Naive thymus-derived CD4-positive, alpha-beta T cell (primary cell): ENCODE results near the gene ACTMAP. TPM values are rescaled to one million over a fixed set of nuclear protein-coding genes. Genes with fewer than 3 reads are reported as not detected.

Experiments used
- ATAC-seq: fragments of 150-1000 bp; cut with Tn5 transposase; 2 replicates; pipeline ENCODE4 v1.10.0; 2021; ENCODE audit warnings: mild to moderate bottlenecking, moderate library complexity
- CTCF ChIA-PET: fragments of 350-600 bp; sonication (Branson Sonifier 250); formaldehyde crosslinking; loops from one replicate; lab custom pipeline; 2021; ENCODE audit warnings: antibody characterized with exemption; lab: Charles Lee
- POLR2A ChIA-PET: fragments of 350-600 bp; sonication (Branson Sonifier 250); formaldehyde crosslinking; loops from one replicate; lab custom pipeline; 2021; ENCODE audit warnings: antibody characterized with exemption, inconsistent platforms; lab: Charles Lee
- DNase-seq, 9 donors: peaks; one replicate each; pipeline versions ENCODE4 v3.0.0 to v3.0.0-alpha.2; 2020 to 2022; ENCODE audit warnings: mixed read lengths in 1 of 9
- H3K27ac ChIP-seq: one replicate; pipeline ENCODE4 v1.7.0; 2013; ENCODE audit warnings: mild to moderate bottlenecking, low read depth, low read length, moderate library complexity
- H3K27me3 ChIP-seq, 2 donors: one replicate each; pipeline ENCODE4 v1.7.0; 2013; ENCODE audit warnings: low read length in 2 of 2, mild to moderate bottlenecking in 2 of 2, moderate library complexity in 2 of 2; ENCODE audit not compliant: control insufficient read depth in 2 of 2, insufficient read depth in 2 of 2
- H3K36me3 ChIP-seq, 3 experiments: 1 replicate in 2 of 3; 2 replicates in 1 of 3; pipeline ENCODE4 v1.7.0; 2013; ENCODE audit warnings: low read length in 3 of 3, mild to moderate bottlenecking in 3 of 3, moderate library complexity in 1 of 3; ENCODE audit not compliant: insufficient read depth in 3 of 3, control insufficient read depth in 2 of 3
- H3K4me1 ChIP-seq, 2 donors: one replicate each; pipeline ENCODE4 v1.7.0; 2013; ENCODE audit warnings: low read length in 2 of 2, mild to moderate bottlenecking in 2 of 2, moderate library complexity in 1 of 2; ENCODE audit not compliant: control insufficient read depth in 2 of 2, insufficient read depth in 2 of 2
- H3K4me3 ChIP-seq: 2 replicates; pipeline ENCODE4 v1.7.0; 2013; ENCODE audit warnings: mild to moderate bottlenecking, low read length
- H3K9me3 ChIP-seq, 3 experiments: 1 replicate in 2 of 3; 2 replicates in 1 of 3; pipeline ENCODE4 v1.7.0; 2013; ENCODE audit warnings: low read length in 3 of 3; ENCODE audit not compliant: control insufficient read depth in 2 of 3
- H3K27ac Mint-ChIP-seq, 9 donors: one replicate each; pipeline ENCODE4 v1.8.0; 2020 to 2022; ENCODE audit warnings: mixed read lengths in 9 of 9, mild to moderate bottlenecking in 8 of 9, moderate library complexity in 5 of 9, inconsistent platforms in 2 of 9
- H3K27me3 Mint-ChIP-seq, 5 donors: one replicate each; pipeline ENCODE4 v1.8.0; 2021 to 2022; ENCODE audit warnings: mixed read lengths in 5 of 5, mild to moderate bottlenecking in 1 of 5
- H3K36me3 Mint-ChIP-seq, 5 donors: one replicate each; pipeline ENCODE4 v1.8.0; 2020 to 2022; ENCODE audit warnings: mixed read lengths in 5 of 5, mild to moderate bottlenecking in 3 of 5, inconsistent platforms in 1 of 5
- H3K4me1 Mint-ChIP-seq, 7 donors: one replicate each; pipeline ENCODE4 v1.8.0; 2020 to 2022; ENCODE audit warnings: mixed read lengths in 7 of 7, mild to moderate bottlenecking in 3 of 7, inconsistent platforms in 1 of 7
- H3K4me3 Mint-ChIP-seq, 10 donors: one replicate each; pipeline ENCODE4 v1.8.0; 2020 to 2022; ENCODE audit warnings: mild to moderate bottlenecking in 10 of 10, mixed read lengths in 10 of 10, moderate library complexity in 6 of 10, inconsistent platforms in 2 of 10
- H3K9me3 Mint-ChIP-seq, 11 donors: one replicate each; pipeline ENCODE4 v1.8.0; 2020 to 2022; ENCODE audit warnings: mixed read lengths in 11 of 11, mild to moderate bottlenecking in 4 of 11, inconsistent platforms in 1 of 11, moderate library complexity in 1 of 11
- intact Hi-C, 2 donors: fragments of 100-400 bp; cut with micrococcal nuclease; formaldehyde crosslinking; loops; one replicate each; pipeline ENCODE4 v1.15.1; 2023
- polyA plus RNA-seq, 2 donors: library from polyadenylated mRNA; unstranded; fragments of 300-500 nt; fragmentation: Illumina TruSeq; gene quantifications; one replicate each; pipeline ENCODE4 v1.2.3, GENCODE V29; 2021
- total RNA-seq, 6 experiments: library from RNA in 5 of 6; stranded (reverse) in 5 of 6; gene quantifications; 1 replicate in 5 of 6; 2 replicates in 1 of 6; pipeline ENCODE4 v1.2.3 and lab custom pipeline; 2021 to 2026

ACTMAP gene
- total and polyA plus RNA-seq, 7 experiments from 2014 or later, result 3.2 to 13.7 (median 7.3) TPM

DNA sequence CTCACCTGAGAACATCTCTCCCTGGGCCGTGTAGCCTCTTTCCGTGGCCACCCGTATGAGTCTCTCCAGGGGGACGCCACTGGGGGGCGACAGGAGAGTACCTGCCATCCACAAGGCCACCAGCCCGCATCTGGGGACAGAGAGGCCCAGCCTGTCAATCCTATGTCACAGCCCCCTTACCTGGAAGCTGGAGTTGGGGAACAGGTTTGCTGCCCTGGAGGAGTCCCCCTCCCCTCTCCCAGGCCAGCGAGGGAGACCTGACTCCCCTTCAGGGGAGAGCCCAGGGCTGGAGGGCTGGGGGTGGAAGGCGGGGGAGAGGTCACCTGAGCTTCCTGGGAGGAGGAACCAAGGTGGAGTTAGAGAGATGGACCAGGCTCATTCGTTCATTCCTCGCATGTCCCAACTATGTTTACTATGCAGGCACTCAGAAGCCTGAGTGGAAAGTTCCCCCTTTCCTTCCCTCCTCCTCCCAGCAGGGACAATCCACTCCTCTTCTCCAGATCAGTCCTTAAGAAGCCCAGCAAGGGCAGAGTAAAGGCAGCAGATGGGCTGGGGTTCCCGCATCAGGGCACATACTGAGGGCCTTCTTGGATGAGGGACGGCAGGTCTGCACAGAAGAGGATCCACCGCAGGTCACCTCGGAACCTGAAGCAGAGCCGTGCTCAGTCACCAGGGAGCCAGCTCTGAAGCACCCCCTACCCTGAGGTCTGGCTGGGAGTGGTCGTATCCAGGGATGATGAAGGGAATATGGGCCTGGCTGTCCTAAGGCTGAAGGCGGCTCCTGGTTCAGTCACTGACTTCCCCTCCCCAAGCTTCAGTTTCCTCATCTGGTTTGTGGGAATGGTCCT lies 5.5 kb downstream of the ACTMAP start:
- ATAC-seq, result no peak
- Mint-ChIP-seq H3K36me3 (peaks cover 0 to 3% (median 0%) of the 10 kb centered on the region in 5 donors), H3K4me3 (no peak overlapping the region), H3K4me1 (peaks cover 4 to 13% (median 7%) of the 10 kb centered on the region in 7 donors), H3K9me3 (peaks cover 0 to 1% (median 0%) of the 10 kb centered on the region in 11 donors), H3K27me3 (no peaks in the 10 kb centered on the region), H3K27ac (peak overlapping the region in 1 of 9 donors; percentile 78)
- no peaks in the 10 kb centered on the region for H3K9me3 ChIP-seq
- DNase-seq, result peak in 1 of 9 donors; percentile 15
- H3K4me3 ChIP-seq, result no peak overlapping the region
- intact Hi-C loops, result no loop called here
- H3K27ac ChIP-seq, result no peak overlapping the region
- H3K36me3 ChIP-seq, result peaks cover 0 to 8% (median 0%) of the 10 kb centered on the region in 3 experiments
- ChIA-PET CTCF (interaction anchor here (1.1 to 1.6 kb wide), 2 partner anchors 62 to 74 kb away, joined by 3 to 9 read pairs; no protein-coding TSS in a partner anchor), POLR2A (interaction anchor here (1.3 kb wide), 1 partner anchor 34 kb away, joined by 3 read pairs; no protein-coding TSS in a partner anchor)
- H3K4me1 ChIP-seq, result peaks cover 4 to 5% of the 10 kb centered on the region in 2 donors
- no peaks in the 10 kb centered on the region for H3K27me3 ChIP-seq

DNA sequence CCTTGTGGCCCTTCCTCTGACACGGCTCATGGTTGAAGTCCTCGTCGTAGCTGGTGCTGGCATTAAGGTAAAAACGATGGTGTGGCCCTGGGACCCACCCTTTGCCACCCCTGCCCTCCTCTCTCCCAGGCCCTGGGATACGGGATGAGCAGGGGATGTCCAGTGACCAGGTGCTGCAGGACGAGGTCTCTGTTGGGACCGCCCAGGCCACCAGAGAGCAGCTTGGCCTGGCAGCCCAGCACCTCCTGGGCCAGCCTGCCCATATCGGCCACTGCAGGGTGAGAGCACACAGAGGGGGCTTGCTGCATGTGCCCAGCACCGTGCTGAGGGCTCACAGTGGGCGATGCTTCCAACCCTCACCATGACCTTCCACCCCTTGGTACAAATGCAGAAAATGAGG lies 6.4 kb downstream of the ACTMAP start:
- Mint-ChIP-seq H3K4me3 (peak overlapping the region in 1 of 10 donors; percentile 45), H3K27me3 (no peaks in the 10 kb centered on the region), H3K27ac (no peak overlapping the region), H3K9me3 (no peaks in the 10 kb centered on the region), H3K4me1 (peaks cover 0 to 6% (median 3%) of the 10 kb centered on the region in 7 donors), H3K36me3 (peaks cover 0 to 5% (median under 1%) of the 10 kb centered on the region in 5 donors)
- DNase-seq (no peak), ATAC-seq (no peak)
- POLR2A ChIA-PET, result interaction anchor here (0.9 kb wide), 1 partner anchor 16 kb away, joined by 3 read pairs; no protein-coding TSS in a partner anchor
- Histone ChIP-seq H3K27me3 (no peaks in the 10 kb centered on the region), H3K9me3 (no peaks in the 10 kb centered on the region), H3K27ac (no peak overlapping the region), H3K36me3 (peaks cover 0 to 16% (median 0%) of the 10 kb centered on the region in 3 experiments), H3K4me1 (no peaks in the 10 kb centered on the region), H3K4me3 (no peak overlapping the region)
- CTCF ChIA-PET, result interaction anchor here (1.2 kb wide), 1 partner anchor 27 kb away, joined by 3 read pairs; the partner anchor contains the start of gene ITPKC
- intact Hi-C loops, result no loop called here

DNA sequence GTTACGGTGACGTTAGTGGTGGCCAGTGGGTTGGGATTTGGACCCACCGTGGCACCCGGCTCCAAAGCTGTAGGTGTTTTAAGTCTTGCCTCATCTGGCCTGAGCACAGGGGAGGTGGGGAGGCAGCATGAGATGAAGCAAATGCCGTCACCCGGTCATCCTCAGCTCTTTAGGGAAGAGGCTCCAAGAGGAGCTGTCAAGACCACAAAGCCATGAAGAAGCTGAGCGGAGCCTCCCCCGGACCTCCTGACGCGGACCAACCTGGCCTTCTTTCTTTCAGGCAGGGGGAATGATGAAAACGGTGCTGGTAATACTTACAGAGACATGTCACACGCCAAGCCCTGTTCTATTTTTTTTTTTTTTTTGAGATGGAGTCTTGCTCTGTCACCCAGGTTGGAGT lies 7.4 kb downstream of the ACTMAP start:
- ATAC-seq (no peak), DNase-seq (no peak)
- Mint-ChIP-seq H3K27ac (no peak overlapping the region), H3K4me1 (peaks cover 0 to 3% (median 0%) of the 10 kb centered on the region in 7 donors), H3K36me3 (peaks cover 0 to 8% (median 3%) of the 10 kb centered on the region in 5 donors), H3K4me3 (no peak overlapping the region), H3K9me3 (no peaks in the 10 kb centered on the region), H3K27me3 (no peaks in the 10 kb centered on the region)
- intact Hi-C loops, result no loop called here
- no peaks in the 10 kb centered on the region for H3K9me3 ChIP-seq
- no peak overlapping the region for H3K27ac ChIP-seq
- no peaks in the 10 kb centered on the region for H3K4me1 ChIP-seq
- peaks cover 0 to 22% (median 0%) of the 10 kb centered on the region in 3 experiments for H3K36me3 ChIP-seq
- H3K4me3 ChIP-seq, result no peak overlapping the region
- ChIA-PET POLR2A (interaction anchor here (0.7 to 0.9 kb wide), 3 partner anchors 8 to 55 kb away, joined by 3 read pairs; partner anchors contain the start of gene ACTMAP), CTCF (interaction anchor here (1.2 kb wide), 1 partner anchor 26 kb away, joined by 3 read pairs; the partner anchor contains the start of gene ITPKC)
- no peaks in the 10 kb centered on the region for H3K27me3 ChIP-seq

DNA sequence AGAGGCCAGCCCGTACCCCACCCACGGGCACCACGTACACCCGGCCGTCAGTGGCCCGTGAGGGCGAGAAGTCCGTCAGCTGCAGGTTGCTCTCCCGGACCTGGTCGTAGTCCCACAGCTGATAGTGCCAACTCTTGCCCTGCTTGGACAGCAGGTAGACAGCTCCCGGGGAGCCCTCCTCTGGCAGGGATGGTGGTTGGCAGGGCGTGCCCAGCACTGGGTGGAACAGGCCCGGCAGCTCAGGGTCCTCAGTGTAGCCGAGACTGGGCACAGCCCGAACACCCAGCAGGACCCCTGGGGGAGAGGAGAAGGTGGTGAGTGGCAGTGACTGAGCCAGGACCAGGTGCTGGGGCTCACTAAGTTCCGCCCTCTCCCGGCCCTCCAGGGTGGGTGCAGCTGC lies 7.8 kb downstream of the ACTMAP start:
- Histone ChIP-seq H3K27ac (no peak overlapping the region), H3K9me3 (no peaks in the 10 kb centered on the region), H3K36me3 (peaks cover 0 to 24% (median 0%) of the 10 kb centered on the region in 3 experiments), H3K4me3 (no peak overlapping the region), H3K4me1 (no peaks in the 10 kb centered on the region), H3K27me3 (no peaks in the 10 kb centered on the region)
- intact Hi-C loops, result no loop called here
- Mint-ChIP-seq H3K27ac (no peak overlapping the region), H3K27me3 (no peaks in the 10 kb centered on the region), H3K4me1 (peaks cover 0 to 3% (median 0%) of the 10 kb centered on the region in 7 donors), H3K36me3 (peaks cover 0 to 11% (median 3%) of the 10 kb centered on the region in 5 donors), H3K4me3 (no peak overlapping the region), H3K9me3 (no peaks in the 10 kb centered on the region)
- DNase-seq, result no peak
- ChIA-PET POLR2A (interaction anchor here (0.7 kb wide), 1 partner anchor 8 kb away, joined by 3 read pairs; the partner anchor contains the start of gene ACTMAP), CTCF (interaction anchor here (0.9 kb wide), 1 partner anchor 108 kb away, joined by 3 read pairs; no protein-coding TSS in a partner anchor)
- ATAC-seq, result no peak

DNA sequence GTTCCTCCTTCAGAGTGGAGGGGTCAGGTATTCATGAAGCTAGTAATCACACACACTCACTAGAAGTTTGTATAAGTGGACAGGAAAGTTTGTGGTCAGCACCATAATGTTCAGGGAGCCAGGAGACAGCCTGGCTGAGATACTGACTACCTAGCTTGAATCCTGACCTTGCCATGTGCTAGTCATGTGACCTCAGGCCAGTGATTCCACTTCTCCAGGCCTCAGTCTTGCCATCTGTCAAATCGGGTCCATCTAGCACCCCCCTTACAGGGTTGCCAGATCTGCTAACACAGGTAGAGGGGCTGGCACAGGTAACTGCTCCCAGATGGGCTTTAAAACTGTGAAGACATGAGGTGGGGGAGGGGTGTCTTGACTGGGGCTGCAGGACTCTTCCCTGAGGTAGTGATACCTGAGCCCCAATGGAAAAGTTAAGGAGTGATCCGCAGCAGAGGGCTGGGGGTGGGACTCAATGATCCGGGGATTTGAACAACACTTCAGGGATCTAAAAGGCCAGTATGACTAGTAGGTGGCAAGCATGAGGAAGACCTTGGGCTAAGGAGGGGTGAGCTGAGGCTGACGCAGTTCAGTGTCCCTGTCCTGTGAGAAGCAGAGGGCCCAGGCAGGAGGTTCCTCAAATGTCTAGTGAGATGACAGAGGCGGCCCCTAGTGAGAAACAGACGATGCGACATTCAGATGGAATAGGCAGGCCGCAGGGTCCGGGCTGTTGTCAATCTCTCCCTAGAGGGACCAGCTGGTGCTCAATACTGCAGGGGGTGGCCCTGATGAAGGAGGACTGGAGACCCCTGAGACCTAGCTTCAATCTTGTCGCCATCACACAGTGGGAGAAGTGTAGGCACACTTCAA lies 8.5 kb downstream of the ACTMAP start:
- H3K4me1 ChIP-seq, result no peaks in the 10 kb centered on the region
- intact Hi-C loops, result no loop called here
- ChIA-PET POLR2A (interaction anchor here (0.7 kb wide), 1 partner anchor 9 kb away, joined by 3 read pairs; the partner anchor contains the start of gene ACTMAP), CTCF (interaction anchor here (0.5 to 0.9 kb wide), 2 partner anchors 9 to 107 kb away, joined by 3 read pairs; no protein-coding TSS in a partner anchor)
- H3K36me3 ChIP-seq, result peaks cover 0 to 31% (median 0%) of the 10 kb centered on the region in 3 experiments
- Mint-ChIP-seq H3K27ac (peak overlapping the region in 1 of 9 donors; percentile 46), H3K27me3 (no peaks in the 10 kb centered on the region), H3K36me3 (peaks cover 0 to 12% (median 3%) of the 10 kb centered on the region in 5 donors), H3K9me3 (no peaks in the 10 kb centered on the region), H3K4me3 (no peak overlapping the region), H3K4me1 (peaks cover 0 to 3% (median 0%) of the 10 kb centered on the region in 7 donors)
- no peaks in the 10 kb centered on the region for H3K27me3 ChIP-seq
- ATAC-seq, result no peak
- H3K4me3 ChIP-seq, result no peak overlapping the region
- H3K27ac ChIP-seq, result no peak overlapping the region
- H3K9me3 ChIP-seq, result no peaks in the 10 kb centered on the region
- DNase-seq, result no peak

DNA sequence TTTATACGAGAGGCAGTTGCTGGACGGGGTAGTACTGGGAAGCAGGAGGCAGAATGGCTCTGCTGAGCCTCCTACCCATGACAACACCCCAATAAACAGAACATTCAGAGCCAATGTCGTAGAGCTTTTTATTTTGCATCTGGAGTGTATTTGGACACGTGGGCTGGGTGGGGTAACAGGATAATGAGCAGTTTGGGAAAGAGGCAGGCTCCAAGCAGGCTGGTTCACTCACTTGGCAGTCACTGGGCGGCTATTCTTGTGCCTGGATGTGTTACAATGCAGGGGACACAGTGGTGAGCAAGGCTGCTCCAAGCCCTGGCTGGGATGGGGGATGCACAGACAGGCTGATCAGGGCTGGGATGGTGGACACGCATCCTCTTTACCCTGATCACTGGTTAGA lies 9.5 kb downstream of the ACTMAP start:
- ATAC-seq (no peak), DNase-seq (no peak)
- no peaks in the 10 kb centered on the region for H3K4me1 ChIP-seq
- peaks cover 0 to 33% (median 0%) of the 10 kb centered on the region in 3 experiments for H3K36me3 ChIP-seq
- peaks cover 0 to 14% (median 4%) of the 10 kb centered on the region in 5 donors for H3K36me3 Mint-ChIP-seq
- CTCF ChIA-PET, result no interaction called here
- intact Hi-C loops, result no loop called here
- H3K4me1 Mint-ChIP-seq, result peaks cover 0 to 3% (median 0%) of the 10 kb centered on the region in 7 donors
- no peak overlapping the region for H3K4me3 ChIP-seq
- no peak overlapping the region for H3K4me3 Mint-ChIP-seq
- H3K9me3 ChIP-seq, result no peaks in the 10 kb centered on the region
- H3K27ac ChIP-seq, result no peak overlapping the region
- no peaks in the 10 kb centered on the region for H3K9me3 Mint-ChIP-seq
- H3K27ac Mint-ChIP-seq, result peak overlapping the region in 1 of 9 donors; percentile 68
- POLR2A ChIA-PET, result no interaction called here
- H3K27me3 Mint-ChIP-seq, result no peaks in the 10 kb centered on the region
- H3K27me3 ChIP-seq, result no peaks in the 10 kb centered on the region
